Kidney tubule cell (primary cell): Measurements from ENCODE around the gene CDKL1.
A peak's percentile ranks its signal among the peaks of the same experiment; 100 is the strongest.
"Not testable (repeated sequence)": the region's sequence is repeated elsewhere in the genome, so short reads cannot be mapped to it uniquely, and the experiment has no call there.

Experiments used
- DNase-seq: peaks from one replicate; pipeline ENCODE4 v3.0.0-alpha.2; 2018; ENCODE audit warnings: low spot score

Gene CDKL1

GRCh38 chr14:50333014-50333509 lies 63.6 kb downstream of the CDKL1 start:
- peak; percentile 50 for DNase-seq

DNA sequence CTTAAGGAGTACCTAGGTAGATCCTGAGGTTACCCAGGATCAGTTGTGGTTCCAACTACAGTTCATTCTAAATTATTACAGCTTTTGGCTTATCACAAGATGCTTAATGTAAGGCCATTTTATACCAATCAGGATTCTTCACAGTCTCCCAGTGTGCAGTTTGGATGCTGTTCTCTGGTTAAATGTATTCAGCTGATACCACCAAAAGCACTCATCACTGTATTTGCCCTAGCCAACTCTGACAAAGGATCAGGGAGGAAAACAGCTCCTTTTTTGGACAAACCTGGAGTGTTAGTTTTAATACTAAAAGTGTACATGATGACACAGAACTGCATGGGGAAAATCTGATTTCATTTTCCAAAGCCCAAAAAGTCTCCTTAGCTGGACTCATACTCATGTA lies 65.1 kb downstream of the CDKL1 start:
- DNase-seq, result no peak

DNA sequence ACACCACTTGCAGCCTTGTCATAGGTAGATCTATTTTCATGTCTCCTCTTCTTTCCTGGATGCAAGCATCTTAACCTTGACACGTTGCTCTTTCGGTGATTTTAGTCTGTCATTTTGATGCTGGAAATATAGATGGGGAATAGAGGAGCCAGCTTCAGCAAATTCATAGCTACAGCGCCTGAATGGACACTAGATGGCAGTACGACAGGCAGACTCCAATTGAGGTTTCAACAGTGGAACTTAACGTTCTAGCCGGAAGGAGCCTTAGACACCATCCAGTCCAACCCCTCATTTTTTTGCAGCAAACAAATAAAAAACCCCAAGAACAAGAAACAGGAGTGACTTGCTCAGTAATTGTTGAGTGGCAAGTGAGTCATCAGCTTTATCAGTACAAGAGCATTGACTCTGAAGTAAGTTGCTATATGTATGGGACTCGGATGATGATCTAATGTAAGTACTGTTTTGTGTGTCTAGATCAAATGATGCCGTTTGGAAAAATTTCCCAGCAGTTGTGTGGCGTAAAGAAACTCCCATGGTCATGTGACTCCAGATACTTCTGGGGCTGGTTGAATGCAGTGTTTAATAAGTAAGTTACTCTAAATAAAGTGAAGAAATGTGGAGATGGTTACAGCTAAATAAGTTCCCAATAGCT lies 75.5 kb downstream of the CDKL1 start:
- DNase-seq, result peak; percentile 93

GRCh38 chr14:50320283-50320682 lies 76.4 kb downstream of the CDKL1 start:
- peak; percentile 66 for DNase-seq

- peak; percentile 27 for DNase-seq
These were observed 77.0 kb downstream of the CDKL1 start for GRCh38 chr14:50319721-50320120.

DNA sequence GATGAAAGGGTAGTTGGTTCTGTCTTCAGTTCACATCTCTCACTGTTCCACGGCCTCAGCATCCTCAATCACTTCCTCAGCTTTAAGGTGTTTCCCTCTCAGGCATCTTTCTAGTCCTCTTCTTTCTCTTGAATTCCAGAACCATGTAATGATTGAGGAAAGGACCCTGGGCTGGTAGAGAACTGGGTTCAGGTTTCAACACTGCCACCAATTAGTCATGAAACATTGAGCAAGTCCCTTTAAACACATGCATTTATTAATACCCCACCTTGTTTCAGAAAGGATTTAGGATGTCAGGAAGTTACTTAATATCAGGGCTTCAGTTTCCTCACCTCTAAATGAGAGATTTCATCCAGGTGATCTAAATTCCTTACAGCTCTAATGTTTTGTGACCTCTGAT lies 77.4 kb downstream of the CDKL1 start:
- no peak for DNase-seq

DNA sequence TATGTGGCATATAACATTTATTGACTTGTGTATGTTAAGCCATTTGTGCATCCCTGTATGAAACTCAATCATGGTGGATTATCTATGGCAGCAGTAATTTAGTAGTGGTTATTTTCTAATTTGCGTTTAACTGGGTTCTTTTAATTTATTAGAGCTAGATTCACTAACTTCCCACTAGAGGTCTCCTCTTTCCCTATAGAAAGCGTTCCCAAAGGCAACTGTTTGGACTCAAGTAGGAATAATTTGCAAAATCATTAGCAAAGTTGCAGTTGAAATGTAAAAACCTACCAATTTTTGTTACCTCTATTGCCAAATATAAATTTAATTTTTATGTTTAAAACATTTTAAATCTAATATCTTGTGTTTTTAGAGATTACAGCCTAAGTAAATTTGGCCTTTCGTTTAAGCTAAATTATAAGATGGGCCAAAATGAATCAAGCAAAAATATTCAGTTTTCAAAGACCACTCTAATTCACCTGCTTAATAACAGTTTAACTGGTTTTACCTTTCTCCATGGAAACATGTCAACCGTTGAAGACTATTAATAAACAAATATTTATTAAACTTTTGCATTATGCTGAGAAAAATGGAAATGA lies 78.6 kb downstream of the CDKL1 start:
- peak; percentile 42 for DNase-seq

DNA sequence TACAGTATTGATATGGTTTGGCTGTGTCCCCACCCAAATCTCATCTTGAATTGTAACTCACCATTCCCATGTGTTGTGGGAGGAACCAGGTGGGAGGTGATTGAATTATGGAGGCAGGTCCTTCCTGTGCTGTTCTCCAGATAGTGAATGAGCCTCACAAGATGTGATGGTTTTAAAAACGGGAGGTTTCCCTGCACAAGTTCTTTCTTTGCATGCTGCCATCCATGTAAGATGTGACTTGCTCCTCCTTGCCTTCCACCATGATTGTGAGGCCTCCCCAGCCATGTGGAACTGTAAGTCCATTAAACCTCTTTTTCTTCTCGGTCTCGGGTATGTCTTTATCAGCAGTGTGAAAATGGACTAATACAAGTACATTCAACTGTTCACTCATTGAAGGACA lies 82.6 kb downstream of the CDKL1 start:
- DNase-seq, result not testable (repeated sequence)

DNA sequence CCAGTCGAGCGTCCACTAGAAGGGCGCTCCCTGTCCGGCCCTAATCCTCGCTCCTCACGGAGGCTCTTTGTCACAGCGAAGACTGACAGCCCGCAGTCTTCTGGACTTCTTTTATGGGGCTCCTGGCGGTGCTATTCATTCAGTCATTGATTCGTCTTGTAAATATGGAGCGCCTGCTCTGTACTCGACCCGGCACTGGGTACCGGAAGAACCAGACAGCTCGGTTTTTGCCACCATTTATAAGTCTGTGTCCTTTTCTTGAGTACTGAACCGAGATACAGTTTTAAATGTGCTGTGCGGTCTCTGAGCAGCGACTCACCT lies 84.0 kb downstream of the CDKL1 start:
- no peak for DNase-seq

DNA sequence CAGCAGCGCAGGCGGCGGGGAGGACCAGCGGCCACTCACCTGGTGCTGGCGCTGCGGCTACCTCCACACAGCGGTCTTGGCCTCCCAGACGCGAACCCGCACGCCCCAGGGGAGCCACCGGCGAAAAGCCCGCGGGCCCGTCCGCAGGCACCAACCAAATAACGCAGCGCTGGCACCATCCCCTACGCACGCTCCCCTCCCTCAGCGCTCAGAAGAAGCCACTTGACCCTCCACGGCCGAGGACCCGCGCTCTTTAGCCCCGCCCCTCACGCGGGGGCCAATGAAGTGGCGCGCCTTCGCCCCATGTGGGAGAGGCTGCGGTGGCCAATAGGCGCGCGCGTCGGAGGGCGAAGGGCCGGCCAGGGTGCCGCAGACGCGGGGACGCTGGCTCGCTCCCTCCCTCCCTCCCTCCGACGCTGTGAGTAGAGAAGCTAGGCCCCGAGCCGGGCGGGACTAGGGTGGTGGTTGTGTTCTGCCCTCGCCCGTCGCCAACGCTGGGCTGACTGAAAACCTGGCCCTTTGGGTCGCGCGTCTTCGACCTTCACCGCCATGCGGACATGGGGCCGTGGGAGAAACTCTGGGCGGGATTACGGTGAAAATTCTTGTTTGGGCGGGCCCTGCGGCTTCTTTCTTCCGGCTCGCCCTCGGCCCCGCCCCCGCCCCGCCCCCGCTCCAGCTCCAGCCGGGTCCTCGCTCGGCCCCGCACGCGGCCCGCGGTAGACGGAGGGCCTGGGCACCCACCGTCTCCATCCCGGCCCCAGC lies 84.5 kb downstream of the CDKL1 start, which contains the start of the genes DMAC2L and L2HGDH:
TSS of gene DMAC2L (plus strand) at position 353 of the 762 bp plus-strand sequence. CDS start 9,164 bp downstream, outside the sequence.
TSS of gene L2HGDH (minus strand) at position 258 of the 762 bp plus-strand sequence. CDS start at position 179, 79 bp downstream.
- DNase-seq, result peak; percentile 95

- DNase-seq, result peak; percentile 35
These were observed 85.2 kb downstream of the CDKL1 start for GRCh38 chr14:50311337-50311971.

DNA sequence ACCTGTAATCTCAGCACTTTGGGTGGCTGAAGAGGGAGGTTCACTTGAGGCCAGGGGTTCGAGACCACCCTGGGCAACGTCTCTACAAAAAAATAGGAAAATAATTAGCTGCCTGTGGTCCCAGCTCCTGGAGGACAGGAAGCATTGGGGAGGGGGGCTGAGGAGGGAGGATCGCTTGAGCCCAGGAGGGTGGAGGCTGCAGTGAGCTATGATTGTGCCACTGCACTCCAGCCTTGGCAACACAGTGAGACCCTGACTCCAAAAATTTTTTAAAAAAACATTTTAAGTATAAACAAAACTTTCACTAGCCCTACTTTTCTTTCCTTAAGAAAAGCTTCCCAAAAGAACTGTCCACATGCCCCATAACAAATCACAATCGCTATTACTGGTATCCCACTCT lies 86.2 kb downstream of the CDKL1 start:
- DNase-seq, result no peak

- DNase-seq, result peak; percentile 16
These were observed 88.2 kb downstream of the CDKL1 start for GRCh38 chr14:50308363-50308915.

GRCh38 chr14:50303744-50304471 lies 92.8 kb downstream of the CDKL1 start:
- peak; percentile 86 for DNase-seq

DNA sequence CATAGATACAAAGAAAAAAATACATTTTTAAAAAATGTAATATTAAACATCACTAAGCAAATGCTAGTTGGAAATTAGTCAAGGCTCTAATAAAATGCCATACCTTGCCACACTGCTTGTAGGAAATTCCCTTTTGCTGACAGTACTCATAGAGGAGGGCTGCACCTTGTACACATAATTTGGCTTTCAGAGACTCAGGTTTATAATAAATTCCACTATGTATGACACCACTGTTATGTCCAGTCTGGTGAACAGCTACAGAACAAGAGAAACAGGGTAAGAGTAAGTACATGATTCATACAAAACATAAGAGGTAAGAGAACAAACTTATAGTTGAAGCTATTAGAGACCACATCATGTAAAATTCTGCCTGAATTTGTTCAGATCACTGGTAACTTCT lies 94.8 kb downstream of the CDKL1 start:
- peak; percentile 81 for DNase-seq

DNA sequence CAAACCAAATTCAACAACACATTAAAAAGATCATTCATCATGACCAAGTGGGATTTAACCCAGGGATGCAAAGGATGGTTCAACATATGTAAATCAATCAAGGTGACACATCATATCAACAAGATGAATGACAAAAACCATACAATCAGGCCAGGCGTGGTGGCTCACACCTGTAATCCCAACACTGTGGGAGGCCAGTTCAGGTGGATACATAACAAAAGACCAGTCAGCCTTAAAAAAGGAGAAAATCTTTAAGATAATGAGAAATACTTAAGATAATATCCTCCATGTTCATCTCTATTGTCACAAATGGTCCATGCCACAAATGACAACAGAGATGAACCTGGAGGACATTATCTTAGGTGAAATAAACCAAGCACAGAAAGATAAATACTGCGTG lies 97.1 kb downstream of the CDKL1 start:
- DNase-seq, result no peak

GRCh38 chr14:50290306-50290705 lies 106.4 kb downstream of the CDKL1 start:
- no peak for DNase-seq

- no peak for DNase-seq
These were observed 108.5 kb downstream of the CDKL1 start for GRCh38 chr14:50288146-50288545.

- DNase-seq, result no peak
These were observed 110.8 kb downstream of the CDKL1 start for GRCh38 chr14:50285861-50286260.
